AG04450 (cell line): ENCODE data around the gene PRRT1B. TPM values are rescaled to one million over a fixed set of nuclear protein-coding genes. Genes with fewer than 3 reads are reported as not detected.

Experiments used
- CTCF ChIA-PET: fragments of 300-600, 350-600 bp; formaldehyde crosslinking; extraction: SDS; loops from one replicate; lab custom pipeline; 2022; ENCODE audit warnings: antibody characterized with exemption, inconsistent platforms; lab: Charles Lee
- POLR2A ChIA-PET: fragments of 350-600 bp; formaldehyde crosslinking; extraction: SDS; loops from one replicate; lab custom pipeline; 2021; ENCODE audit warnings: antibody characterized with exemption, inconsistent platforms; lab: Yijun Ruan, JAX
- DNase-seq: peaks from one replicate; pipeline ENCODE4 v3.0.0-alpha.2; 2011; ENCODE audit warnings: low read depth, low spot score
- H3K27ac ChIP-seq: one replicate; pipeline ENCODE4 v1.5.1; 2012; ENCODE audit warnings: low read depth, low read length, control low read depth
- H3K27me3 ChIP-seq: one replicate; pipeline ENCODE4 v1.6.0; 2012; ENCODE audit warnings: low read length; ENCODE audit not compliant: control insufficient read depth, insufficient read depth
- H3K4me3 ChIP-seq: 2 replicates; pipeline ENCODE4 v1.5.1; 2011; ENCODE audit warnings: mild to moderate bottlenecking, low read depth, low read length, control low read depth
- H3K9me3 ChIP-seq: 2 replicates; pipeline ENCODE4 v1.5.1; 2012; ENCODE audit warnings: low read length; ENCODE audit not compliant: control insufficient read depth, insufficient read depth
- CTCF ChIP-seq: IDR thresholded peaks from 2 replicates; pipeline ENCODE4 v1.5.1; 2011; ENCODE audit warnings: low read depth, low read length, control low read depth, inconsistent platforms
- polyA minus RNA-seq: library from RNA; depleted of rRNA, polyadenylated mRNA; stranded (reverse); fragments of >200 nt; gene quantifications from 2 replicates; pipeline ENCODE4 v1.2.3, GENCODE V29; 2011; rRNA and poly(A)+ RNA removed
- polyA plus RNA-seq: library from polyadenylated mRNA; depleted of rRNA; stranded (reverse); fragments of >200 nt; gene quantifications from 2 replicates; pipeline ENCODE4 v1.2.3, GENCODE V29; 2011; rRNA removed

PRRT1B gene
- polyA plus RNA-seq (not detected in 2 replicates), polyA minus RNA-seq (not detected in 2 replicates)

GRCh38 chr9:131545003-131545785, at the start of gene PRRT1B:
TSS of gene PRRT1B (plus strand) at chr9:131545523. CDS start at chr9:131545616, 93 bp downstream.
- Histone ChIP-seq H3K9me3 (peaks cover 42% of the 10 kb centered on the region), H3K4me3 (no peak within 1 kb of the TSS), H3K27ac (no peak within 1 kb of the TSS), H3K27me3 (peaks cover 49% of the 10 kb centered on the region)
- CTCF ChIA-PET = interaction anchor here (0.6 kb wide), 1 partner anchor 764 kb away, joined by 3 read pairs; no protein-coding TSS in a partner anchor
- no peak for TF ChIP-seq CTCF
- POLR2A ChIA-PET = no interaction called here
- DNase-seq = no peak

GRCh38 chr9:131495785-131496184, 49.5 kb upstream of the PRRT1B start:
- no peak for DNase-seq
- H3K27ac ChIP-seq = no peak overlapping the region
- no peaks in the 10 kb centered on the region for H3K27me3 ChIP-seq
- POLR2A ChIA-PET = interaction anchor here (0.5 kb wide), 1 partner anchor 34 kb away, joined by 3 read pairs; no protein-coding TSS in a partner anchor
- CTCF ChIA-PET = interaction anchor here (0.9 to 1.4 kb wide), 3 partner anchors 245 to 250 kb away, joined by 3 to 4 read pairs (median 3); no protein-coding TSS in a partner anchor
- TF ChIP-seq CTCF = no peak
- H3K4me3 ChIP-seq = no peak overlapping the region
- no peaks in the 10 kb centered on the region; the same call in 1 of the 2 replicates for H3K9me3 ChIP-seq

- no peaks in the 10 kb centered on the region for H3K27me3 ChIP-seq
- H3K27ac ChIP-seq = no peak overlapping the region
- ChIA-PET CTCF (interaction anchor here (1.1 to 1.2 kb wide), 2 partner anchors 147 to 243 kb away, joined by 3 to 4 read pairs; no protein-coding TSS in a partner anchor), POLR2A (no interaction called here)
- no peak overlapping the region for H3K4me3 ChIP-seq
- peaks cover 3% of the 10 kb centered on the region; the same call in 1 of the 2 replicates for H3K9me3 ChIP-seq
- no peak for DNase-seq
- TF ChIP-seq CTCF = no peak
These were observed 48.4 kb upstream of the PRRT1B start for GRCh38 chr9:131496844-131497405.

DNA sequence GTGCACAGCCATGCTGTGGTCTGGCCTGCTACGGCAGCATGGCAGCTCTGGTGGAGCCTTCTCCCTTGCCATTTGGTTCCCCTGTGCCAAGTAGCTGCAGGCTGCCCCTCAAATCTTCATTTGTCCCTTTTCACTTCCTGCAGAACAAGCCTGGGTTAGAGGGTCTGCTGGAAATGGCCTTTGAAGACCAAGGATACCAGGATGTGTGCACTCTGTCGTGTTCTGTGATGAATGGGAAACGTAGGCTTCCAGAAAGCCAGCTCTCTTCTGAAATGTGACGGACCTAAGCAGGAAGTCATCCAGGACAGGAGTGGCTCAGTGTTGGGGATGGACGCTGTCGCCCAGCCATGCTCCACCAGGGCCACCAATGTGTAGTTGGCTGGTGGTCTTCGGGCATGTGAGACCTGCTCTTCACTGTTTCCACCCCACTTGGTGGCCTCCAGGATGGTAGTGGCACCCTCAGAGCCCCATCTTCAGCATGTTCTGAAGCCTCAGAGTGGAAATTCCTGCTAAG, 46.0 kb upstream of the PRRT1B start:
- Histone ChIP-seq H3K9me3 (peaks cover 5% of the 10 kb centered on the region; the same call in 1 of the 2 replicates), H3K27me3 (no peaks in the 10 kb centered on the region), H3K4me3 (no peak overlapping the region), H3K27ac (no peak overlapping the region)
- TF ChIP-seq CTCF = no peak
- ChIA-PET CTCF (interaction anchor here (0.6 kb wide), 1 partner anchor 126 kb away, joined by 3 read pairs; no protein-coding TSS in a partner anchor), POLR2A (no interaction called here)
- no peak for DNase-seq
